Adrenal gland (tissue), 5 donors: ENCODE results near the gene CATSPERB.

Experiments
- POLR2A ChIP-seq, 2 donors: fragments of 450-650 bp; IDR thresholded peaks; one replicate each; pipeline ENCODE4 v1.6.1; 2017; ENCODE audit warnings: antibody characterized with exemption in 2 of 2, mild to moderate bottlenecking in 2 of 2, moderate library complexity in 1 of 2
- TF ChIP-seq, protein P1 (sequence below), 6 experiments: fragments of 450-650 bp in 4 of 6; fragments of 200-600 bp in 2 of 6; sonication (generic) in 1 of 6; IDR thresholded peaks; 1 replicate in 5 of 6; 2 replicates in 1 of 6; pipeline versions ENCODE4 v1.5.1 to v1.8.0; 2016 to 2021; ENCODE audit warnings: antibody characterized with exemption in 6 of 6, mild to moderate bottlenecking in 2 of 6, moderate library complexity in 1 of 6
- donor health status: DM: no; HTN: no; CAD: no.

- TF ChIP-seq, protein P1, sequence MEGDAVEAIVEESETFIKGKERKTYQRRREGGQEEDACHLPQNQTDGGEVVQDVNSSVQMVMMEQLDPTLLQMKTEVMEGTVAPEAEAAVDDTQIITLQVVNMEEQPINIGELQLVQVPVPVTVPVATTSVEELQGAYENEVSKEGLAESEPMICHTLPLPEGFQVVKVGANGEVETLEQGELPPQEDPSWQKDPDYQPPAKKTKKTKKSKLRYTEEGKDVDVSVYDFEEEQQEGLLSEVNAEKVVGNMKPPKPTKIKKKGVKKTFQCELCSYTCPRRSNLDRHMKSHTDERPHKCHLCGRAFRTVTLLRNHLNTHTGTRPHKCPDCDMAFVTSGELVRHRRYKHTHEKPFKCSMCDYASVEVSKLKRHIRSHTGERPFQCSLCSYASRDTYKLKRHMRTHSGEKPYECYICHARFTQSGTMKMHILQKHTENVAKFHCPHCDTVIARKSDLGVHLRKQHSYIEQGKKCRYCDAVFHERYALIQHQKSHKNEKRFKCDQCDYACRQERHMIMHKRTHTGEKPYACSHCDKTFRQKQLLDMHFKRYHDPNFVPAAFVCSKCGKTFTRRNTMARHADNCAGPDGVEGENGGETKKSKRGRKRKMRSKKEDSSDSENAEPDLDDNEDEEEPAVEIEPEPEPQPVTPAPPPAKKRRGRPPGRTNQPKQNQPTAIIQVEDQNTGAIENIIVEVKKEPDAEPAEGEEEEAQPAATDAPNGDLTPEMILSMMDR (IDR thresholded peaks at IDR 0.05): no peak
- TF ChIP-seq POLR2A (IDR thresholded peaks at IDR 0.05): no peak
Observed at GRCh38 chr14:91611528-91611927, 120.4 kb downstream of the CATSPERB start.
